IMR-90 (cell line): ENCODE data around the gene ASIC2.

Experiments
- CEBPB ChIP-seq: IDR thresholded peaks from 2 replicates; pipeline ENCODE4 v1.6.1; 2012; ENCODE audit warnings: low read depth, low read length, improper control_type of control experiment
- MAFK ChIP-seq: IDR thresholded peaks from 2 replicates; pipeline ENCODE4 v1.6.1; 2012; ENCODE audit warnings: low read depth, low read length, improper control_type of control experiment
- MAZ ChIP-seq: IDR thresholded peaks from 2 replicates; pipeline ENCODE4 v1.6.1; 2012; ENCODE audit warnings: low read depth, mild to moderate bottlenecking, low read length, improper control_type of control experiment, moderate library complexity, borderline replicate concordance
- MXI1 ChIP-seq: IDR thresholded peaks from 2 replicates; pipeline ENCODE4 v1.6.1; 2012; ENCODE audit warnings: low read depth, mild to moderate bottlenecking, low read length, moderate library complexity, borderline replicate concordance
- NFE2L2 ChIP-seq: fragments of 150-350 bp; IDR thresholded peaks from 2 replicates; pipeline ENCODE4 v1.6.1; 2016; ENCODE audit warnings: low read depth, mild to moderate bottlenecking, low read length
- POLR2A ChIP-seq: IDR thresholded peaks from 2 replicates; pipeline ENCODE4 v1.6.1; 2012; ENCODE audit warnings: mild to moderate bottlenecking, low read depth, low read length
- RAD21 ChIP-seq: IDR thresholded peaks from 2 replicates; pipeline ENCODE4 v1.6.1; 2012; ENCODE audit warnings: low read length, improper control_type of control experiment
- TF ChIP-seq, protein P1 (sequence below): conservative IDR thresholded peaks from 2 replicates; pipeline ENCODE4 v1.5.1; 2012; ENCODE audit warnings: mild to moderate bottlenecking, low read depth, low read length, improper control_type of control experiment
- TF ChIP-seq, protein P2 (sequence below): fragments of 150-350 bp; IDR thresholded peaks from 2 replicates; pipeline ENCODE4 v1.6.1; 2016; ENCODE audit warnings: low read depth, mild to moderate bottlenecking, low read length, moderate library complexity, borderline replicate concordance

DNA sequence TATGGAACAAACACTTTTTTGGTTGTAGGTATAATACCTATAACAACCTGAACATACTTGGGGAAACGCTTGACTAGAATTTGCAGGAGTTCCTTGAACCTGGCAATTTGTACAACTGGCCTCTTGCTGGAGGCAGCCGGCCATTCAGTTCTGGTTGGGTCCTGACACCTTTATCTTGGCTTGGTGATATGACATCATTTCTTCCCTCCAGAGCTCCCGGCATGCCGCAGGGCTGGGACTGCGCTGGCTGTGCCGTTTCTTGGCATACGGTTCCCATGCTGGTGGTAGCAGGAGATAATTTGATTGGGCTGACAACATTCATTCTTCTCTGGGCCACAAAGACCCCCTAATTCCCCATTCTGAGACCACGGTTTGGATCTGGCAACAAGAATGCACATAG lies 87.5 kb downstream of the ASIC2 start:
- TF ChIP-seq CEBPB (no peak), POLR2A (no peak), MAZ (no peak), NFE2L2 (no peak), MXI1 (no peak), RAD21 (no peak), MAFK (no peak)
- TF ChIP-seq, protein P1, sequence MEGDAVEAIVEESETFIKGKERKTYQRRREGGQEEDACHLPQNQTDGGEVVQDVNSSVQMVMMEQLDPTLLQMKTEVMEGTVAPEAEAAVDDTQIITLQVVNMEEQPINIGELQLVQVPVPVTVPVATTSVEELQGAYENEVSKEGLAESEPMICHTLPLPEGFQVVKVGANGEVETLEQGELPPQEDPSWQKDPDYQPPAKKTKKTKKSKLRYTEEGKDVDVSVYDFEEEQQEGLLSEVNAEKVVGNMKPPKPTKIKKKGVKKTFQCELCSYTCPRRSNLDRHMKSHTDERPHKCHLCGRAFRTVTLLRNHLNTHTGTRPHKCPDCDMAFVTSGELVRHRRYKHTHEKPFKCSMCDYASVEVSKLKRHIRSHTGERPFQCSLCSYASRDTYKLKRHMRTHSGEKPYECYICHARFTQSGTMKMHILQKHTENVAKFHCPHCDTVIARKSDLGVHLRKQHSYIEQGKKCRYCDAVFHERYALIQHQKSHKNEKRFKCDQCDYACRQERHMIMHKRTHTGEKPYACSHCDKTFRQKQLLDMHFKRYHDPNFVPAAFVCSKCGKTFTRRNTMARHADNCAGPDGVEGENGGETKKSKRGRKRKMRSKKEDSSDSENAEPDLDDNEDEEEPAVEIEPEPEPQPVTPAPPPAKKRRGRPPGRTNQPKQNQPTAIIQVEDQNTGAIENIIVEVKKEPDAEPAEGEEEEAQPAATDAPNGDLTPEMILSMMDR, result no peak
- TF ChIP-seq, protein P2, sequence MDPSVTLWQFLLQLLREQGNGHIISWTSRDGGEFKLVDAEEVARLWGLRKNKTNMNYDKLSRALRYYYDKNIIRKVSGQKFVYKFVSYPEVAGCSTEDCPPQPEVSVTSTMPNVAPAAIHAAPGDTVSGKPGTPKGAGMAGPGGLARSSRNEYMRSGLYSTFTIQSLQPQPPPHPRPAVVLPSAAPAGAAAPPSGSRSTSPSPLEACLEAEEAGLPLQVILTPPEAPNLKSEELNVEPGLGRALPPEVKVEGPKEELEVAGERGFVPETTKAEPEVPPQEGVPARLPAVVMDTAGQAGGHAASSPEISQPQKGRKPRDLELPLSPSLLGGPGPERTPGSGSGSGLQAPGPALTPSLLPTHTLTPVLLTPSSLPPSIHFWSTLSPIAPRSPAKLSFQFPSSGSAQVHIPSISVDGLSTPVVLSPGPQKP, result no peak
